Measurements from ENCODE around the gene CST1.

GRCh38 chr20:23794065-23794464 is 43.3 kb upstream of the CST1 start:
- TF ChIP-seq YY1 (IDR thresholded peaks at IDR 0.05; ENCODE audit: insufficient read depth, insufficient read length) (no peak), ZNF274 (IDR thresholded peaks at IDR 0.05; ENCODE audit: low read depth, low read length) (no peak), SUZ12 (IDR thresholded peaks at IDR 0.05; ENCODE audit: extremely low read depth, insufficient read depth, insufficient read length) (no peak)

Measured in NT2/D1 (cell line).